ENCODE measurements around the gene NUSAP1. TPM values are rescaled to one million over a fixed set of nuclear protein-coding genes. Genes with fewer than 3 reads are reported as not detected.

The NUSAP1 gene
- total and polyA plus RNA-seq, 10 of the 15 experiments (the other 5 are each of a cell fraction or from before 2014, with no cell fraction given) = 158 to 315 (median 229) TPM

GRCh38 chr15:41350057-41350717, 17.5 kb downstream of the NUSAP1 start (continued):
- no peak for TF ChIP-seq HDAC6 (IDR thresholded peaks at IDR 0.05; ENCODE audit: unreplicated experiment)
- TF ChIP-seq, protein P1, sequence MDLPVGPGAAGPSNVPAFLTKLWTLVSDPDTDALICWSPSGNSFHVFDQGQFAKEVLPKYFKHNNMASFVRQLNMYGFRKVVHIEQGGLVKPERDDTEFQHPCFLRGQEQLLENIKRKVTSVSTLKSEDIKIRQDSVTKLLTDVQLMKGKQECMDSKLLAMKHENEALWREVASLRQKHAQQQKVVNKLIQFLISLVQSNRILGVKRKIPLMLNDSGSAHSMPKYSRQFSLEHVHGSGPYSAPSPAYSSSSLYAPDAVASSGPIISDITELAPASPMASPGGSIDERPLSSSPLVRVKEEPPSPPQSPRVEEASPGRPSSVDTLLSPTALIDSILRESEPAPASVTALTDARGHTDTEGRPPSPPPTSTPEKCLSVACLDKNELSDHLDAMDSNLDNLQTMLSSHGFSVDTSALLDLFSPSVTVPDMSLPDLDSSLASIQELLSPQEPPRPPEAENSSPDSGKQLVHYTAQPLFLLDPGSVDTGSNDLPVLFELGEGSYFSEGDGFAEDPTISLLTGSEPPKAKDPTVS (IDR thresholded peaks at IDR 0.05; ENCODE audit: low read depth, low read length) = no peak

DNA sequence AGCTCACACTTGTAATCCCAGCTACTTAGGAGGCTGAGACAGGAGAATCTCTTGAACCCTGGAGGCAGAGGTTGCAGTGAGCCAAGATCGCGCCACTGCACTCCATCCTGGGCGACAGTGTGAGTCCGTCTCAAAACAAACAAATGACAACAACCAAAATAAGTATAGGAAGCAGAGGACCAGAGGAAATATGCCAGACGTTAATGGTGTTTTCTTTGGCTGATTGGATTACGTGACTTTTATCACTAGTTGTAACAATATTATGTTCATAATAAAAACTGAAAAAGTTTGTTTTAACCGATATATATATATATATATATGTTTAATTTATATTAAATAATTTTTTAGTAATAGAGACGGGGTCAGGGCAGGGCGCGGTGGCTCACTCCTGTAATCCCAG, 21.7 kb downstream of the NUSAP1 start:
- CTCF ChIA-PET = no interaction called here
- POLR2A ChIA-PET = no interaction called here

More for the DNA sequence above, 21.7 kb downstream of the NUSAP1 start:
- TF ChIP-seq TAF1 (IDR thresholded peaks at IDR 0.05; ENCODE audit: borderline replicate concordance, low read depth, low read length) (no peak), BACH1 (IDR thresholded peaks at IDR 0.05; ENCODE audit: borderline replicate concordance) (no peak), NFYA (IDR thresholded peaks at IDR 0.05; ENCODE audit: borderline replicate concordance, low read depth, low read length) (no peak)
- TF ChIP-seq, protein P2, sequence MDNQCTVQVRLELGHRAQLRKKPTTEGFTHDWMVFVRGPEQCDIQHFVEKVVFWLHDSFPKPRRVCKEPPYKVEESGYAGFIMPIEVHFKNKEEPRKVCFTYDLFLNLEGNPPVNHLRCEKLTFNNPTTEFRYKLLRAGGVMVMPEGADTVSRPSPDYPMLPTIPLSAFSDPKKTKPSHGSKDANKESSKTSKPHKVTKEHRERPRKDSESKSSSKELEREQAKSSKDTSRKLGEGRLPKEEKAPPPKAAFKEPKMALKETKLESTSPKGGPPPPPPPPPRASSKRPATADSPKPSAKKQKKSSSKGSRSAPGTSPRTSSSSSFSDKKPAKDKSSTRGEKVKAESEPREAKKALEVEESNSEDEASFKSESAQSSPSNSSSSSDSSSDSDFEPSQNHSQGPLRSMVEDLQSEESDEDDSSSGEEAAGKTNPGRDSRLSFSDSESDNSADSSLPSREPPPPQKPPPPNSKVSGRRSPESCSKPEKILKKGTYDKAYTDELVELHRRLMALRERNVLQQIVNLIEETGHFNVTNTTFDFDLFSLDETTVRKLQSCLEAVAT (IDR thresholded peaks at IDR 0.05) = no peak
- BruUV-seq (replicated peaks) = no TSS peak
- no peak overlapping the region for H3K9ac ChIP-seq (ENCODE audit: control insufficient read depth, insufficient read depth, low read length)
- WGBS (ENCODE audit: insufficient coverage, insufficient replicate concordance, low lambda C conversion rate, missing lambda C conversion rate) = 98% methylated on average over 10 of the region's 10 CpGs
- SMC1A ChIA-PET (ENCODE audit: uncharacterized antibody, unreplicated experiment) = no interaction called here
- H3K27ac ChIP-seq (ENCODE audit: control insufficient read depth, insufficient read depth) = no peak overlapping the region
- H3K36me3 ChIP-seq (ENCODE audit: control insufficient read depth in 2 of 2, insufficient read depth in 2 of 2, low read length in 1 of 2) = peaks cover 13 to 49% of the 10 kb centered on the region in 2 experiments
- RAD21 ChIA-PET (ENCODE audit: unreplicated experiment) = no interaction called here
- DNase-seq (ENCODE audit: low read depth, low spot score) (no peak), FAIRE-seq (no peak), ATAC-seq (no peak)
- in situ Hi-C loops (cut with MboI) = no loop called here
- no peaks in the 10 kb centered on the region for H3K79me2 ChIP-seq (ENCODE audit: control insufficient read depth, insufficient read depth, low read length)
- H3K4me1 ChIP-seq (ENCODE audit: control insufficient read depth, insufficient read depth, low read length) = no peaks in the 10 kb centered on the region
- intact Hi-C loops (cut with micrococcal nuclease; ENCODE audit: unreplicated experiment) = no loop called here
- H2AFZ ChIP-seq (ENCODE audit: control insufficient read depth, low read depth, low read length) = no peak overlapping the region
- no peaks in the 10 kb centered on the region for H4K20me1 ChIP-seq (ENCODE audit: control insufficient read depth, insufficient read depth)
- no peak overlapping the region for H3K4me2 ChIP-seq (ENCODE audit: control insufficient read depth, insufficient read depth)
- H3K27me3 ChIP-seq (replicated peaks in 1 of 2; ENCODE audit: control insufficient read depth in 2 of 2, insufficient read depth in 2 of 2, low read length in 1 of 2) = no peaks in the 10 kb centered on the region
- H3K4me3 ChIP-seq = no peak overlapping the region
- H3K9me3 ChIP-seq (replicated peaks; ENCODE audit: control insufficient read depth, insufficient read depth, low read length) = no peaks in the 10 kb centered on the region

Data from GM12878 (cell line).